ENCODE results near the gene HS3ST4.
"Not testable (repeated sequence)": the region's sequence is repeated elsewhere in the genome, so short reads cannot be mapped to it uniquely, and the experiment has no call there.

HS3ST4 gene

GRCh38 chr16:26015776-26016175 lies 324.0 kb downstream of the HS3ST4 start:
- DNase-seq, result no peak

- no peak for DNase-seq
Observed at GRCh38 chr16:26016989-26017388, 325.2 kb downstream of the HS3ST4 start.

DNA sequence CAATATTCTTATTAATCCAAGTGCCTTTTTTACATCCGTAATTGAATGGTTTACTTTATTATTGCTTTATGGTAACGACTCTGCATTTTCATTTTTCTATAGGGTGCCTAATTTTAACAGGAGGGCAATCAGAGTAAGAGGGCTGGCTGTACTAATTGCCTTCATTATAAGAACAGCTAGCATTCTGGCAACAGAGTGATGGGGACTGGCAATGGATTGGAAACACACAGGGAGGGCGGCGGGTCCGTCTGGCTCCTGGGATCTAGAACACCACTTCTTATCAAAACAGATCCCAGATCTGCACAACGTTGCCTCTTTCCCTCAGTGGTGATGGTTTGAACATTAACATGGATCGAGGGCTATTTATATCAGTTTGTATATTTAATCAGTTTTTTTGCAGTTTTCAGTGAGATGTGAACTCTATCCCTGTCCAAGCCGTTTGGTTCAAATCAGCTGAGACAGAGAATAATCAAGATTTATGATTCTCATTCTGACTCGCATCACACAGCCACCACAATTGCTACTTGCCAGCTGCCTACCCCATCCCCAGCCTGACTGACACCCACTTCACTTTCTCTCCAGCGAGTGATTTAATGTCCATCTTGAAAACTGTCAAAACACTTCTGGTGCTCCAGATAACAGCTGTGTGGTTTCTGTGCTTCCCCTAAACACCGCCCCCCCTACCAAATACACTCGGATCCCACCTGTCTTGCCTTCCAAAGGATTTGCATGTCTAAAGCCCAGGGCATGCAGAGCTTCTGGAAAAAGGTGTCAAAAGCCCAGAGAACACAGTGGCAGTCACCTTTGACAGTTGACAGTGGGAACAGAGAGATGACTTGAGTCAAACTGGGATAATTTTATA lies 327.9 kb downstream of the HS3ST4 start:
- DNase-seq, result peak; percentile 8

DNA sequence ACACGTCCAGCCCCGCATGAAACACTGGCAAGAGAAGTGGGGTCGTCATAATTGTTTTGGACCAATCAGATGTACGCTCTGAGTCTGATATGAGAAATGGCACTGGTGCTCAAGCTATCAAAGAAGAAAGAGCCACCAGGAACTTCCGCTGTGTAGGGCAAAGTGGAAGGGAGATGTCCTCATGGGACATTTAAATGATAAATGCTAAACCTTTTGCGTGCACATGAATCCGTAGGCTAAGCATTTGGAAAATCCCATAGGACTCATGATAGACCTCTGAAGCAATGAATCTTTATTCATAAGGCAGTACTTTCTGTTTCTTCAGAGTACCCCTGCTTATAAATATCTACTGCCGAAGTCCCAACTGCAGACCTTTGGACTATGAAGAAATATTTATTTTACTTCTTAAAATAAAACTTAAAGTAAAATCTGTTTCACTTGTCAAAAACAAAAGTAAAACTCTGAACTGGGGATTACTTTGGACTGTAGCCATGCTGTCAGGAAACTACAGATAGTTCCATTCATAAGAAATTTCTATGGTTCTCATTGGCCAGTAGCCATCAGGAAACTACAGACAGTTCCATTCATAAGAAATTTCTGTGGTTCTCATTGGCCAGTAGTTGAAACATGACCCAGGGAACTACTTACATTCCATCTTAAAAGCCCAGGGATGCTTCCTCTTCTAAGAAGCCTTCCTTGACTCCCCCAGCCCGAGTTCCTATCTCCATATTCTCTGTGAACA lies 335.1 kb downstream of the HS3ST4 start:
- DNase-seq, result no peak

- DNase-seq, result no peak
Observed at GRCh38 chr16:26031286-26031685, 339.5 kb downstream of the HS3ST4 start.

DNA sequence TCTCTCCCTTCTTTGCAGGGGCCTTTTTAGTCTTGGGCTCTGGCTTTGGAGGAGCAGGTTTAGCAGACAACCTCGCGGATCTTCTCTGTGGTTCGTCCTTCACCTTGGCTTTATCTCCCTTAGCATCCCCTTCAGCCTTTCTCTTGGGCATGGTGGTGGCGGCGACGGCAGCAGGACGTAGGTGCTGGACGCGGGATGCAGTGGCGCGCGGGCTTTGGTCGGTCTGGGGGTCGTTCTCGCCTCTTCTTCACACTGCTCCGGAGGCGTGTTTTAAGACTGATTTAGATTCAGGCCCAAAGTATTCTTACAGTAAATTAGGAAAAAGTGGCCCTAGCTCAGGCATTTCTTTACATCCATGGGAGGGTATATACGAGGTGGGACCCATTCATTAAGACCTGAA lies 340.9 kb downstream of the HS3ST4 start:
- not testable (repeated sequence) for DNase-seq

GRCh38 chr16:26041952-26042668 lies 350.4 kb downstream of the HS3ST4 start:
- DNase-seq, result no peak

- DNase-seq, result no peak
Observed at GRCh38 chr16:26050472-26050871, 358.7 kb downstream of the HS3ST4 start.

DNA sequence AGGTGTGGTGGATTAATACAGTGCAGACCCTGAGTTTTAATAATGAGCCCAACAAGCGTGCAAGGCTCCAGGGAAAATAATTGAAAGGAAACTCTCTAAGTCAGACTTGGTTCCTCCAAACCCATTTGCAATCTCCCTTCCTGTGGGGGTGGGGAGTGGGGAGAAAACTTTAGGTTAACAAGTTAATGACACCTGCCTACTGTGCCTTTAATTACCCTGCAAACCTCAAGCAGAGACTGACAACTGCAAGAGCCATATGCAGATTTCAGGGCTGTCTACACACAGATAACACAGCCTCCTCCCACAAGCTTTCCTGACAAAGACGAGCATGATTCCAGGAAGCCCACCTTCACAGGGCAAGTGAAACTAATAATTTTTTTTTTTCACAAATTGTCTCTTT lies 359.3 kb downstream of the HS3ST4 start:
- DNase-seq, result no peak

DNA sequence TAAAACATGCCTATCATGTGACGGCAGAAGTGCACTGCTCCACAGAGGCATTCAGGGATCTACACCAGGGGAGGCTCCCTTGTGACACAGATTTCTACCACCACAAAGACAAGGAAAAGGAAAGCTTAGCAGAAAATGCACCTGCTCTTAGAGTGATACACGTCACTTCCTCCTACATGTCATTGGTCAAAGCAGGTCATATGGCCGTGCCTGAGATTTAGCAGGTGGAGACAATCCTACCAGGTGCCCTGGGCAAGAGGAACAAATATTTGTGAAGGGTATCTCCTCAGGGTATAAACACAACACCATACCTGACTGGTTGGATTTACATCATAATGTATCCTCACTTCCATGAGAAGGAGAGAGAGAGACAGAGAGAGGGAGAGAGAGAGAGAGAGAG lies 362.1 kb downstream of the HS3ST4 start:
- DNase-seq, result no peak

DNA sequence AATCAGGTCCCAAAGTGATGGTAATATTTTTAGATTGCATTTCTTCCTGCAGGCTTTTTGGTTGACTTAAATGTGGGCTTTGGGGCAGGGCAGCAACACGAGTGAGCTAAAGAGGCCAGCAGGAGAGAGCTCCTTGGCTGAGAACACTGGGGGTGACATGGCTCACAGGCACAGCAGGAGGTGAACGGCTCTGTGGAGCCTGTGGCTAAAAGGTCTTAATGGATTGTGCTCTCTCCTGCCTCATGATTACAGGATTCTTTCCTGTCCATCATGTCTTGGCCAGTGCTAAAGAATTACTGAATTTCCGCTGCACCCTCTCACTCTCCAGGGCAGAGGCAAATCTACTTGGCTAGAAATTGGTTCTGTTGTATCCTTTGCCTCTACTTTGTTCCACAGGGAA lies 366.6 kb downstream of the HS3ST4 start:
- no peak for DNase-seq

- DNase-seq, result no peak
Observed at GRCh38 chr16:26070302-26071100, 378.7 kb downstream of the HS3ST4 start.

DNA sequence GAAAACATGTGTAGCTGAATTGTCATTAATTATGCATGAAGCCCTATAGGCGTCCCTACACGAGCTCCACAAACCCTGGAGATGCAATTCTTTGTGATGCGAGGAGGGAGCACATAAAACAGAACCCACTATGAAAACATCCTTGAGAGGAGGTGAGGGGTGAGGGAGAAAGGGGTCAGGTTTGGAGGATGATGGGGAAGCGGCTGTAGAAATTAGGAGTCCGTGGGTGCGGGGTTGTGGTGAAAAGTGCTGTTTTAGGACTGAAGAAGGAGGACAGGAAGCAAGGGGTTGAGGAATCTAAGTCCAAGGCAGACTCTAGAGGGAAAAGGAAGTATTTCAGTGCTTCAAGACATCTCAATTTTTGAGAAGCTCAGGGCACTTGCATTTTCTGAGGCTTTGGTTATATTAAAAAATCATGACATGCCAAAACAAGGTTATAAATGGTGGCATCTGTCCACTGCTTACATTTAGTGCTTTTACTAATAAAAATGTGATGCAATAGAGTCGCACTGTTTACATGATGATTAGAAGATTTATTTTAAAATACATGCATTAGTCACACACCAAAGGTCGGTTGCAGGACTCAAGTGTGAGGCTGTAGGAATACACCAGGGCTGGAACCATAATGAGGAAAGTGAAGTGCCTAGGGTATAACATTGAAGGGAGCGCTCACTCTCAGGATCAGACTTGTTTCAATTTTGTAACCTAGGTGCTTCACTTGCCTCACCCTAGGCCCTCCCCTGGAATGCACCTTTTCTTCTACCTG lies 379.5 kb downstream of the HS3ST4 start:
- DNase-seq, result no peak

- peak; percentile 62 for DNase-seq
Observed at GRCh38 chr16:26078716-26079355, 387.1 kb downstream of the HS3ST4 start.

- DNase-seq, result peak; percentile 65
Observed at GRCh38 chr16:26087091-26087490, 395.3 kb downstream of the HS3ST4 start.

DNA sequence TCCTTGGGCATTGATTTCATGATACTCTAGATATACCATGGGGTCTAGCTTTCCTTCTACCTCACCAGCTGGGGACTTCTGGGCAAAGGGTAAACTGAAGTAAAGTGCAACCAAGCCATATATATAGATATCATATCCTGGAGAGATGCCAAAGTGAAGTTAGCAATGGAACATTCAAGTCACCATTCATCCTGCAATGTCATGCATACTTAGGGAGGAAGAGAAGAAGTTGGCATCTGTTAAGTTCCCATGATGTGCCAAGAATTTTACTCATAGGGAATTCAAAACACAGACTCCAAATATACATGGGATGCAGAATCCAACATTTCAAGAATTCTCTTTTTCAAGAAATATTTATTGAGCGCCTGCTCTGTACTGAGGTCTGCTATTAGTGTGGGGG lies 399.8 kb downstream of the HS3ST4 start:
- no peak for DNase-seq

DNA sequence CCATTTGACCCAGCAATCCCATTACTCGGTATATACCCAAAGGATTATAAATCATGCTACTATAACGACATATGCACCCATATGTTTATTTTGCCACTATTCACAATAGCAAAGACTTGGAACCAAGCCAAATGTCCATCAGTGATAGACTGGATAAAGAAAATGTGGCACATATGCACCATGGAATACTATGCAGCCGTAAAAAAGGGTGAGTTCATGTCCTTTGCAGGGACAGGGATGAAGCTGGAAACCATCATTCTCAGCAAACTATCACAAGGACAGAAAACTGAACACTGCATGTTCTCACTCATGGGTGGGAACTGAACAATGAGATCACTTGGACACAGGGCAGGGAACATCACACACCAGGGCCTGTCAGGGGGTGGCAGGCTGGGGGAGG lies 406.4 kb downstream of the HS3ST4 start:
- not testable (repeated sequence) for DNase-seq

DNA sequence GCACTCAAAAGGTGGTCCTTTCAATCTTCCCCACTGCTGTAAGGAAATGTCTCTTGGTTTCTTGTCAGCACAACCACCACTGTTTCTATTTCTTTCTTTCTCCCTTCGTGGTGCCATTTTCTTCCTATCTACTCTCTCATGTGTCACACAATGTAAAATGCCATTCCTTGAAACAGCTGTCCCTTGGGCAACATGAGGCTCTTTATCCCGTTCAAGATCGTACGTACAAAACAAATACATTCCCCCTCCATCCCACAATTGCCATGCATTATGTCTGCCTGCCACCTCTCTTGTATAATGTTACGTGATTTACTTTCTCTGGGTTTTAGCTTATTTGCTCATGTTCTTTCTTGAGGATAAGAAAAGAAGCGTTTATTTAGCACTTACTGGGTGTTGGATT lies 410.6 kb downstream of the HS3ST4 start:
- no peak for DNase-seq

DNA sequence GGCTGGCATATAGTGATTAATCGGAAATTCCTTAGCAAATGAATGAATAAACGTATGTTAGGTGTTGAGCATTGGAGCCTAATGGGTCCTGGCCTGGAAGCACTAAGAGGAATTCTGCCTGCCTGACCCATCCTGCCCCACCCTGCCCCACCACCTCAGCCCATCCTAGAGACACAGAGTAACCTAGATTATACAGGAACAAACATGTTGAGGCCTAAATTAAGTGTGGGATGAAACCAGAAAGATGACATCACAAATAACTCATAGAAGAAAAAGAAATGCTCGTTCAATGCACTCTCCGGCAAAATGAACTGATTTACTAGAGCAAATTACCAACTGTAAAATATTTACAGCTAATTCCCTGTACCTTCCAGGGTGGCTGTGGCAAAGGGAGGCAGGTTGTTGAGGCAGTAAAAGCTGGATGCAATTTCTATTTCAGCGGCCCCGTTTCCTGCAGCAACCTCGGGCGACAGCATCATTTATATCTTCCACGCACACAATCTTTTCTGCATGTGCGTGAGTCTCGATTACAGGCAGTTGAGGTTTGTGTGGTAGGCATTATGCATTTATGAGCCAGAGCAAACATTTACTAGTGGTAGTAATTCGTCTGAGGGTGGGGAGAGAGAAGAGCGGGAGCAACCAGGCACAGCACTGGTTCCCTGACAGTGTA lies 417.2 kb downstream of the HS3ST4 start:
- no peak for DNase-seq

GRCh38 chr16:26111900-26112299 lies 420.1 kb downstream of the HS3ST4 start:
- DNase-seq, result no peak

- no peak for DNase-seq
Observed at GRCh38 chr16:26118575-26118974, 426.8 kb downstream of the HS3ST4 start.
